HEK293T (cell line): ENCODE results near the gene SURF2.

ENCODE experiments used
- ARNT ChIP-seq: fragments of 450-650 bp; IDR thresholded peaks from 2 replicates; pipeline ENCODE4 v1.6.1; 2017; ENCODE audit warnings: mild to moderate bottlenecking
- BHLHE40 ChIP-seq: fragments of 450-650 bp; IDR thresholded peaks from 2 replicates; pipeline ENCODE4 v1.6.1; 2016; ENCODE audit warnings: mild to moderate bottlenecking, moderate library complexity, borderline replicate concordance
- CTBP1 ChIP-seq: fragments of 450-650 bp; IDR thresholded peaks from 2 replicates; pipeline ENCODE4 v1.6.1; 2016; ENCODE audit warnings: borderline replicate concordance
- ELF4 ChIP-seq: fragments of 450-650 bp; IDR thresholded peaks from 2 replicates; pipeline ENCODE4 v1.6.1; 2017; ENCODE audit warnings: antibody characterized with exemption
- FOXK2 ChIP-seq: fragments of 450-650 bp; IDR thresholded peaks from 2 replicates; pipeline ENCODE4 v1.6.1; 2016; ENCODE audit warnings: mild to moderate bottlenecking
- FOXM1 ChIP-seq: fragments of 450-650 bp; IDR thresholded peaks from 2 replicates; pipeline ENCODE4 v1.6.1; 2017; ENCODE audit warnings: mild to moderate bottlenecking, borderline replicate concordance
- LEF1 ChIP-seq: fragments of 450-650 bp; IDR thresholded peaks from 2 replicates; pipeline ENCODE4 v1.6.1; 2017; ENCODE audit warnings: mild to moderate bottlenecking, borderline replicate concordance
- NFRKB ChIP-seq: fragments of 450-650 bp; IDR thresholded peaks from 2 replicates; pipeline ENCODE4 v1.6.1; 2016; ENCODE audit warnings: mild to moderate bottlenecking, moderate library complexity
- SP1 ChIP-seq: fragments of 450-650 bp; IDR thresholded peaks from 2 replicates; pipeline ENCODE4 v1.6.1; 2017
- SUZ12 ChIP-seq: fragments of 450-650 bp; IDR thresholded peaks from 2 replicates; pipeline ENCODE4 v1.6.1; 2016; ENCODE audit warnings: mild to moderate bottlenecking
- TARDBP ChIP-seq: fragments of 450-650 bp; IDR thresholded peaks from 2 replicates; pipeline ENCODE4 v1.6.1; 2016
- ZNF384 ChIP-seq: fragments of 450-650 bp; IDR thresholded peaks from 2 replicates; pipeline ENCODE4 v1.6.1; 2016

DNA sequence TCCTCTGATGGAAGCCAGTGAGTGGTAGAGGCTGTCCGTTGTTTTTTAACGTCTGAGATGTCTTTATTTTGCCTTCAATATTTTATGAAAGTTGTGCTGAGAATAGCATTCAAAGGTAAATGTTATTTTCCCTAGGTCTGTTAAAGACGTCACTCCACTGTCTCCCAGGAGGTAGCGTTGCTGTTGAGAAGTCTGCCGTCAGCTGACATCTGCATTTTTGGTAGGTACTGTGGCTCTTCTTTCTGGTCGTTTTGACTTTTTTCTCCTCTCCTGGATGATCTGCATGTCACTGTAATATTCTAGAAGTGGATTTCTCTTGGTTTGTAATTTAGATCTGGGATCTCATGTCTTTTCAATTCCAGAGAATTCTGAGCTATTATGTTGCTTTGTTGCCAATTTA, 46.7 kb upstream of the SURF2 start:
- TF ChIP-seq FOXK2: no peak
- no peak for TF ChIP-seq LEF1
- no peak for TF ChIP-seq ZNF384
- TF ChIP-seq FOXM1: no peak
- no peak for TF ChIP-seq BHLHE40
- no peak for TF ChIP-seq SUZ12
- TF ChIP-seq SP1: no peak
- TF ChIP-seq ARNT: no peak
- no peak for TF ChIP-seq NFRKB
- no peak for TF ChIP-seq CTBP1
- TF ChIP-seq TARDBP: no peak
- no peak for TF ChIP-seq ELF4
